ENCODE measurements around the gene ELP4.

The ELP4 gene

DNA sequence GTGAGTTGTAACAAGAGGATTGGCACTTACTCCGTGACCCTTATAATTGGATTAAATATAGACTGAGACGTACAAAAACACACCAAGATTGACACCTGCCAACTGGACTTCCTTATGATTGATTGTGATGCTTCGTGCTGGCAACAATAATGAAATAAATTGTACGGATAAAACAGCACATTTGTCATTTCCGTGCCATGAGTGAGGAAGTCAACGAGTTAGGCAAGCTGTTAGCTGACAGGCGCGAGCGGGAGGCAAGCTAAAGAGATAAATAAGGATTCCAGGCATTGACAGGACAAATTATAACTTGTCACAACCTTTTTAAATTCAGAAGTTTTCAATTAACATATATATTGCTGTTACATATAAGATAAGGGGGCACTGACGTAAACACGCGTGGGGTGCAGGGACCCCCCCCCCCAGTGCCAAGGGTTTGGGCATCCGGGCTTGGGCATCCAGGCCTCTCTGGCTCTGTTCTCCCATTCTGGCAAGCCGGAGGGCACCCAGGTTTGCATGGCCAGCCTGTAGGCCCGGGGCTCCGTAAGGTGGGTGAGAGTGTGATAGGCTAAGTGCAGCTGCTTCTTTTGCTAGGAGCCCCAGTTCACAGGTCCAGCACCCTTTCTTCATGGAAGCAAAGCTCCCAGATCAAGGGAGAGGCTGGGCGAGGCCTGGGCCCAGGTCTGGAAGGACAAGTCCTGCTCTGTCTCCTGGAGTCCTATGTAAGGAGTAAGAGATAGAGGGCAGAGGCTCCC lies 312.8 kb downstream of the ELP4 start:
- no peak for DNase-seq

DNA sequence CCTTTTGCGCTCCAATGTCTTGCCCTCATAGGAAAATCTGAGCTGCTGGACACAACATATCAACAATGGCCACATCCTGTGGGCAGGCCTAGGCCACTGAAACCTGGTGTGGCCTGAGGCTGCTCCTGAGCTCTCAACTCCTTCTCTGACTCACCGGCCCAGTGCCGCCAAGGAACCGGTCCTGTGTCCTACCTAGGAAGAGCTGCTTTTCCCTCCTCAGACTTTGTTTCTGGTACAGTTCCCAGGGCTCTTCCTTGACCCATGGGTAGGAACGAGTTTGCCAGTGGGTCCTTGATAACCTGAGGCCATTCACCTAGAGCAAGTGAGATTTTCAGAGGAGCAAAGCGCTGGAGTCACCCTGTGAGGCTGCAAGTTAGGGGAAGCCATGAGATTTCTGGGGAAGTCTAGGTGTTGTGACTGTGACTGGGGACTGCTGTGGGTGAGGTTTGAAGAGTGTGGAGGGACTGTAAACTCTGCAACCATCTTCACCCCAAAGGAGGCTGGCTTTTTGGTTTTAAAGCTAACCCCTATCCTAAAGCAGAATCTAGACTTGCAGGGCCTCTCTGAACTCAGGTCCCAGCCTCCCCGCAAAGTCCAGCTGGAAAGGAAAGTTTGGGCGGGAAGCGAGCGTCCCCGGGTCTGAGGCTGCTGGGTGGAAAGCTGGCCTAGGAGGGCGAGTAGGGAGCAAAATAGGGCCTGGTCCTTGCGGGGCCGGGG lies 313.5 kb downstream of the ELP4 start:
- no peak for DNase-seq

DNA sequence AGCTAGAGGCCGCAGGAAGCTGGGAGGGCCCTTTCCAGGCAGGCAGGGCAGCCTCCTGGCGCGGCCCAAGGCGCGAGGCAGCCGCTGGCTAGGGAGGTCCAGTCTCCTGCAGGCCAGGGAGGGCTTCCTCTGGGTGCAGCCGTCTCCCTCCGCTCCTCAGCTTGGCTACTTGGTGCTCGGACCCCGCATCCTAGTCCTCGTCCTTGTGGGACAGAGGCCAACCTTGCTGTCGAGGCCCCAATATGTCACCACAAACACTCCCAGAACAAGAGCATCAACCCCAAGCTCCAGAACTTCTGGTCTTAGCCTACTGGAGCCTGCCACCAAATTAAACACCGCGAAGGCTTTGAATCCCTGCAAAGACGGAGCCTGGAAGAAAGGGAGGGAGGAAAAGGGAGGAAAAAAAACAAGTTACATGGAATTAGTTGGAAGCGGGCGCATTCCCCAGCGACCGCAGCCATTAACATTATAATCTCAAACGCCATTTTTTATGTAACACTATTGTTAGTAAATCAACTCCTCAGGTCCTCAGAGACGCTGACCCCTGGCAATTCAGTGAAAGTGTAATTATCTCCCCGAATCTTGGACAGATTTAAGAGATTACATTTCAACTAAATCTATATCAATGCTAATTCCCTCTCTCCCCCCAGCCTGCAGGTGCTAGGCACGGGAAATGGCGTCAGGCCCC lies 314.2 kb downstream of the ELP4 start:
- no peak for DNase-seq

DNA sequence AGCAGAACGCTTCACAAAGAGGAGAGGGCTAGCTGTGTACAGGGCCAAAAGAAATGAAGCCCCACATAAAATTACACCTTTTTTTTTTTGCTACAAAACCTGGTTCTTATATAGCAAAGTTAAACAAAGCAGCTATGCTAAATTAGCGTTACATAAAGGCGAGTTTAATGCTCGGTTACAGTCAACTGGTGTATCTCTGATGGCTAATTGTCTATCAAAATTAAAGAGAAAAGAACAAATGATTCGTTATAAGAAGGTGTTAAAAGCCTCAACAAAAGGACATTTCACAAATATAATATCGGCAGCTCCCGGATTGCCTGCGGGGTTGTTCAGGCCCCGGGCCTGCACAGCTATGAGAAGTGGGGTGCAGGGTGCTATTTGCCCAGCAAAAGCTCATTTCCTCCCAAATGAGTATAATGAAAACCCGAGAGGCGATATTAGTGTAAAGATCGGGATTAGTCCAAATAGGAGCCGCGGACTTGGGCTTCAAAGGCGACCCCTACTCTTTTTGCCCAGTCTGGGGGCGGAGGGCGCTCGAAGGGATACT lies 314.8 kb downstream of the ELP4 start:
- no peak for DNase-seq

DNA sequence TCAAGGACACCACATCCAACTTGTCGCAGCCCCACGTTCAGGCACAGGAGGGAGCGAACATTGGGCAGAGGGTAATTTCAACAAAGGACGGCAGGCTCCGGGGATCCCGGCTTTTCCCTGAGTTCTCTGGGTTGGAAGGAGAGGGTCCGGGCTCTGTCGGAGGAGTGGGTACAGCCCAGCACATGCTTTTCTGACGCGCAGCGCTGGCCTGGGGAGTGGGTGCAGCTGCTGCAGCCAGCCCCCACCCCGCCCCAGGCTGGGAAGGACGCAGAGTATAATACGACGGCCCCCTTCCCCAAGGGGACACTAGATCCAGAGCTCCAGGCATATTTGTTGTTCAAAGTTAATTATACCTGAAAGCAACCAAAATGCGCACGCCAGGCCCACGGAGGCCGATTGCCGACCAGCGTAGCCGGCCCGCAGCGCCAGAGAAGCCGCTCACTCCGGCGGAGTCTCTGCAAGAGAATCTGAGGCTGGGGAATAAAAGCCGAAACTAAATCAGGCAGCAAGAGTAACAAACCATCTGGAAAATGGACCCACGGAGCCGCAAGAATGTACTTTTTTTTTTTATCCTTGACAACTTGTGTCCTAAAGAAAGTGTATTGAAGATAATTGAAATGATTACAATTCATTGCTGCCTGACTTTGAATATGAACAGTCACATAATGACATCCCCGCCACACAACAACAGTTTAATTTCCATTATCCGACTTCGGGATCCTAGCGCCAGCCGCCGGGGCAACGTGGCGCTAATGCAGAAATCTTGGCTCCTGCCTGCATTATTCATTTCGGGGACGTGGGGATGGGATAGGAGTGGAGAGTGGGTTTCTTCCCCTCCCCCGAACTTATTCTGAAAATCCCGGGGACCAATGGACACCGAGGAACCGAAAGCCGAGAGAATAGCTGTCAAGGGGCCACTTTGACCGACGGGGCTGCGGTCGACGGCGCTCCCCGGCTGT lies 315.6 kb downstream of the ELP4 start:
- no peak for DNase-seq

DNA sequence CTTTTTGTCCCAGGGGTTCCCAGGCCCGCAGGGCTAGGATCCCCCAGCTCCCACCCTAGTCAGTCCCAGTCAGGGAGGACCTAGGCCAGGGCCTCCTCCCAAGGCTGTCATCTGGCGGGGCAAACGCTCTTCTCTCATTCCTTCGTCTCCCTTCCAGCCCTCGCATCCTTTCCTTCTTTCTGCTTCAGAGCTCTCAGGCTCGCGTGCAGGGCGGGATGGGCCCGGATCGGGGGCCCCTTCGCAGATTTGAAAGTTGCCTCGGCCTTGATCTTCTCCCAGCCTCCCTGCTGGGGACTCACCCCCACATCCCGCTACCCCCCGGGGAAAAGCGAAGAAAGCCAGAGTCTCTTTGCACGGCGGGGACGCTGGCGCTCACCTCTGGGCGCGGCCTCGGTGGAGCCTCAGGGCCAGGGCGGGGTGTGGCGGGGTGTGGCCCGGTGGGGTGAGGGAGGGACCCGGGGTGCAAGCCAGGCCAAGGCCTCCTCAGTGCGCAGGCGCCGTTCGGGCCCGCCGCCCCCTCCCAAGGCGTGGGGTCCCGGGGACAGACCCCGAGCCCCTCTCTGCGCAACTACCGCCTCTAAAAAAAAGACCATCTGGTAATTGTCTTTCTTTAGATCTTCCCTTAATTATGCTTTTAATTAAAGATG lies 316.4 kb downstream of the ELP4 start:
- no peak for DNase-seq

DNA sequence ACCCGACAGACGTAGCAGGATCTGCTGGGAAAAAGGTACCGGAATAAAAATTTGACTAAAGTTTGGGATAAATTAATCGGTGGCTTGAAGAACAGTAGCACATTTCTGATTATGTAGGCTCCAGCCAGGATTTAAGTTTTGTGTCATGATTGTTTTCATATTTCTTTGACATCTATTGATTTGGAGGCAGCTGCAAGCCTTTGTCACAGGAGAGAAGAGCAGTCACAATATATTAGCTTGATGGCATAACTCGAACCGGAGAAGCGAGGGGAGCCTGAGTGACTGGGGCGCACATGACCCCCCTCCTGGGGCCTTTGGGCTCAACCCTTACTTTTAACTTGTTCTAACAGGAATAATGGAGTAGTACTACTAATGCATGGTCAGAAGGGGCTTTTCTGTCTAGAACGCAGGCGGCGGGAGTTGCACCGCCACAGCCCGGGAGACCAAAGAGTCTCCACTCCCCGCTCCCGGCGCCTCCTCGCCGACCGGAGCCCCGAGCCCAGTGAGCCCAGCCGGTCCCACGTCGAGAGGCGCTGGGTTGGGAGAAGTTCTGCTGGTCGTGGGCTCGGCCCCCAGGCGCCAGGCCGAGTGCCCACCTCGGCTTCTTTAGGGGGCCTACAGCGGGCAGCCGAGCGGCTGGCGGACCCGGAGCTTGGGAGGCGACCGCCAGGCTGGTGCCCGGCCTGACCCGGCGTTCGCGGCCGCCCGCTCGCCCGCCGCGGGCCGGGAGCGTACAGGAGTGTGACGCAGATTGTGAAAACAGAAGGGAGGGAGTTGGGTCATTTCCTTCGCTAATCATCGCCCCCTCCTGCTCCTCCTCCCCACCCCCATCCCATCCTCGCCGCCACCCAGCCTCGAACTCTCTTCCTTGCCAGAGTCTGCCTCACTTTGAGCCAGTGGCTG lies 317.2 kb downstream of the ELP4 start:
- no peak for DNase-seq

DNA sequence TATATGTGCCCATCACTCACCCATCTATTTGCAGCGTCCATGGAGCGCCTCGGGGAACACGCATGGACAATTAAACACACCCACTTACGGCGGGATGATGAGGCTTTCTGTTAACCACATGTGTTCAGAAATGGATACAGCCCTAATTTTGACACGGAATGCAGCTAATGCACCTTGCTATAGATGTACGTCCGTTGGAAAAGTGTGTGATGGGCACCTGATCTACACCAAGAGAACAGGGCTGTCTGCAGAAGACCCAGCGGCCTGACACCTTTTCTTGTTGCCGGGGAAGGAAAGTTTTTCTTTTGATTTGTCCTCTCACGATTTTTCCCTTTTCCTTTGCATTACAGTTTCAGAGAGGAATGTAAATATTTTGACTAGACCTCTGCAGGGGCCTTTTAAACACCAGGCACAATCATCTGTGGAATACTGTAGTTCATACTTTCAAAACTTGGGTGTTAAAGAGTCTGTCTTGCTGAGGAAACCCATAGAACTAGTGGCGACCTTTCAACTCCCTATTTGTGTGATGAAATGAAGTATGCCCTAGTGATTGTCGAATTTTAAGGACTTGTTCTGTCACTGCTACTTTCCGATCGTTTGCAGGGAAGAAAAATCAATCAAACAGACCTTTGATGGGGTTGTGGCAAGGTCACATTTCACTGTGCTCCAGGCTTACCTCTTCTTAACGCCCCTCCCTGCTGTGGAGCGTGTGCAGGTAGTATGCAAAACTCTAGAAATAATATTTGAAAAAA lies 318.1 kb downstream of the ELP4 start:
- DNase-seq, result no peak

DNA sequence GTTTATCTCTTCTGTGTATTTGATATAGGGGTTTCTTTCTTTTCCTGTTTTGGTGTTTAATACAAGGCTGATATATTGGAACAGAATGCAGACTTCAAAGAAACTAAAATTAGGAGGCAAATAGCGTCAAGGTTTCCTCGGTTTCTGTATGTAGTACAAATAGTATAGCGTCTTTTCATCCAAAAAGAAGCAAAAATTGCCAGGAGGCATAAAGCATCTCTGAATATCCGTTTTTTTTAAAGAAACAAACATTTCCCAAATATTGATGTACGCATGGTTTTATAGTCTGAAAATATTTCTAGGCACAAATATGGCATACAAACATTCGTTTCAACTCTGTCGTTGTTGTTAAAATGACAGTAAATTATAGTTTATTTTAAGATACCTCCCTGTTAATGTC lies 318.6 kb downstream of the ELP4 start:
- no peak for DNase-seq

DNA sequence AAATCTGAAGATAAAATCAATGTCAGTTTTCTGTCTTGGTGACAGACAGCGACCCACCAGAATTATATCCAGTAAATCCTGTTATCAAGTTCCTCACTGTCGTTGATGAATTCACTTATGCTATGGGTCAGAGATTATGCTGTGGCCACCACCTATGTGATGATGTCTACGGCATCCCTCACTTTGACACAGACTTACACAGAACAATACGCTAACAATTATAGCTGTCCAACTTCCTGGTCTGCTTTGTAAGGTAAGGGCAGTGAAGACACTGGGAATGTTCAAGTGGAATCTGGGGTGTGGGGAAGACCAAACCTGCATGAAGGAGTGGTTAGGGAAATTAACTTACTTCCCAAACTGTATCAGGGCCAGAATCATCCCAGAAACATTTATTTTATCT lies 320.8 kb downstream of the ELP4 start:
- no peak for DNase-seq

DNA sequence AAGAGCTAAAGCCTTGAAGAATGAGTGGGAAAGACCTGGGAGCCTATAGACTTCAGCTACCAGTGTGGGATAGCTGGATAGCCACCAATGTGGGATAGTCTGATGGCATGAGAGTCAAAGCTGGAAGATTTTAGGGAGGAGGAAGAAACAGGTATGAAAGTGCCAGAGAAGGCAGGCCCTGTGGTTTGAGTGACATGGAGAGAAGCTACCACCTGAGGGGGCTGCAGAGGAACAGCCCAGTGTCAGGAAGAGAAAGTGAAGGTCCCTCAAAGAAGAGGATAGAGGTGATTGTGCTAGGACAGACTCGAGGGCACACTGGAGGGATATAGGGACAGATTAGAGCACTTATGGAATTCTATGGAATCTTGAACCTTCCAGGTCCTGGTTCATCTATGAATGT lies 324.7 kb downstream of the ELP4 start:
- no peak for DNase-seq
